GM12878 (cell line): Measurements from ENCODE around the gene MIGA2. TPM values are rescaled to one million over a fixed set of nuclear protein-coding genes. Genes with fewer than 3 reads are reported as not detected.

Experiments
- ASH2L ChIP-seq: fragments of 300-600, 200-600 bp; sonication (generic); IDR thresholded peaks from 2 replicates; pipeline ENCODE4 v1.6.1; 2017; ENCODE audit warnings: low read depth, mild to moderate bottlenecking, borderline replicate concordance
- CEBPB ChIP-seq, 2 experiments: fragments of 150-350 bp in 1 of 2; IDR thresholded peaks; 2 replicates each; pipeline ENCODE4 v1.6.1; 2012 to 2014; ENCODE audit warnings: low read depth in 2 of 2, low read length in 2 of 2, borderline replicate concordance in 1 of 2, inconsistent platforms in 1 of 2
- E2F8 ChIP-seq: fragments of 450-650 bp; IDR thresholded peaks from 2 replicates; pipeline ENCODE4 v1.6.1; 2018; ENCODE audit warnings: mild to moderate bottlenecking, low read depth, moderate library complexity; ENCODE audit not compliant: partially characterized antibody
- EP300 ChIP-seq, 2 experiments: fragments of 150-350 bp in 1 of 2; IDR thresholded peaks; 2 replicates each; pipeline ENCODE4 v1.6.1; 2011 to 2012; ENCODE audit warnings: low read depth in 2 of 2, low read length in 2 of 2, borderline replicate concordance in 1 of 2, improper control_type of control experiment in 1 of 2, inconsistent platforms in 1 of 2; ENCODE audit not compliant: control insufficient read depth in 1 of 2
- HCFC1 ChIP-seq: fragments of 150-350 bp; IDR thresholded peaks from 2 replicates; pipeline ENCODE4 v1.6.1; 2014; ENCODE audit warnings: low read length
- HDAC6 ChIP-seq: fragments of 200-600 bp; sonication (generic); IDR thresholded peaks from one replicate; pipeline ENCODE4 v1.8.0; 2017; ENCODE audit warnings: antibody characterized with exemption; ENCODE audit not compliant: unreplicated experiment
- IKZF1 ChIP-seq: fragments of 450-650 bp; conservative IDR thresholded peaks from 2 replicates; pipeline ENCODE4 v1.6.1; 2017; ENCODE audit warnings: antibody characterized with exemption, mild to moderate bottlenecking
- IKZF2 ChIP-seq, 2 experiments: fragments of 450-650 bp; IDR thresholded peaks; 2 replicates each; pipeline ENCODE4 v1.6.1; 2017; ENCODE audit warnings: mild to moderate bottlenecking in 2 of 2, moderate library complexity in 2 of 2
- IRF5 ChIP-seq: fragments of 450-650 bp; IDR thresholded peaks from 2 replicates; pipeline ENCODE4 v1.6.1; 2017; ENCODE audit warnings: borderline replicate concordance
- MEF2A ChIP-seq: IDR thresholded peaks from 2 replicates; pipeline ENCODE4 v1.6.1; 2011; ENCODE audit warnings: low read depth, mild to moderate bottlenecking, low read length, moderate library complexity; ENCODE audit not compliant: insufficient read depth
- NFYA ChIP-seq: IDR thresholded peaks from 2 replicates; pipeline ENCODE4 v1.6.1; 2011; ENCODE audit warnings: low read depth, mild to moderate bottlenecking, low read length, improper control_type of control experiment, borderline replicate concordance
- NR2C1 ChIP-seq: fragments of 450-650 bp; IDR thresholded peaks from 2 replicates; pipeline ENCODE4 v1.6.1; 2017; ENCODE audit warnings: antibody characterized with exemption, mild to moderate bottlenecking, moderate library complexity
- POLR2A ChIP-seq: IDR thresholded peaks from 2 replicates; pipeline ENCODE4 v1.6.1; 2011; ENCODE audit warnings: low read depth, mild to moderate bottlenecking, low read length
- RBBP5 ChIP-seq: fragments of 200-600 bp; sonication (generic); conservative IDR thresholded peaks from 2 replicates; pipeline ENCODE4 v1.6.1; 2016
- SIX5 ChIP-seq: IDR thresholded peaks from 2 replicates; pipeline ENCODE4 v1.6.1; 2011; ENCODE audit warnings: mild to moderate bottlenecking, low read depth, low read length, moderate library complexity; ENCODE audit not compliant: severe bottlenecking
- SMARCA5 ChIP-seq: fragments of 450-650 bp; IDR thresholded peaks from 2 replicates; pipeline ENCODE4 v1.6.1; 2017; ENCODE audit warnings: mild to moderate bottlenecking
- STAT1 ChIP-seq: fragments of 450-650 bp; conservative IDR thresholded peaks from 2 replicates; pipeline ENCODE4 v1.6.1; 2014; ENCODE audit warnings: antibody characterized with exemption, mild to moderate bottlenecking
- USF2 ChIP-seq: IDR thresholded peaks from 2 replicates; pipeline ENCODE4 v1.6.1; 2011; ENCODE audit warnings: low read depth, low read length, improper control_type of control experiment, borderline replicate concordance
- ZBED1 ChIP-seq: IDR thresholded peaks from 2 replicates; pipeline ENCODE4 v1.6.1; 2016; ENCODE audit warnings: borderline replicate concordance
- ZNF687 ChIP-seq: fragments of 450-650 bp; IDR thresholded peaks from 2 replicates; pipeline ENCODE4 v1.6.1; 2017; ENCODE audit warnings: mild to moderate bottlenecking, moderate library complexity
- polyA plus RNA-seq, 11 experiments: library from polyadenylated mRNA; depleted of rRNA in 4 of 11; unstranded in 6 of 11; stranded (reverse) in 5 of 11; fragments of >200 nt; fragmentation: Nextera tagmentation in 4 of 11; fragmentation: Illumina TruSeq in 1 of 11; extraction: Ambion mirVana in 4 of 11; extraction: Trizol in 1 of 11; gene quantifications; 1 replicate in 1 of 11; 2 replicates in 10 of 11; pipeline versions ENCODE4 v1.2.1 to v1.2.3, GENCODE V29; 2011 to 2016; ENCODE audit warnings: inconsistent platforms in 2 of 11, missing spikeins in 2 of 11, low read depth in 1 of 11
- total RNA-seq, 4 experiments: library from RNA; depleted of rRNA in 3 of 4; stranded (reverse); fragments of >200 nt in 3 of 4; fragmentation: Illumina TruSeq in 1 of 4; extraction: Trizol in 1 of 4; gene quantifications; 2 replicates each; pipeline versions ENCODE4 v1.2.1 to v1.2.3, GENCODE V29; 2013 to 2021

The MIGA2 gene
- total and polyA plus RNA-seq, 10 of the 15 experiments (the other 5 are each of a cell fraction or from before 2014, with no cell fraction given) = 0.14 to 31.0 (median 12.7) TPM

- TF ChIP-seq EP300 (IDR thresholded peaks at IDR 0.05; ENCODE audit: borderline replicate concordance in 1 of 2, control insufficient read depth in 1 of 2, low read depth in 2 of 2, low read length in 2 of 2) = no peak
- TF ChIP-seq MEF2A = no peak
- no peak for TF ChIP-seq E2F8
- no peak for TF ChIP-seq POLR2A
- no peak; the same call in 1 of the 2 replicates for TF ChIP-seq SMARCA5
- TF ChIP-seq IRF5 = no peak
- TF ChIP-seq CEBPB (IDR thresholded peaks at IDR 0.05; ENCODE audit: borderline replicate concordance in 1 of 2, low read depth in 2 of 2, low read length in 2 of 2) = no peak
- TF ChIP-seq IKZF2 (IDR thresholded peaks at IDR 0.05) = no peak
- TF ChIP-seq ZBED1 = no peak
- no peak for TF ChIP-seq NR2C1
- TF ChIP-seq IKZF1 = peak; percentile 76
- TF ChIP-seq NFYA = no peak
- no peak for TF ChIP-seq SIX5
- TF ChIP-seq ZNF687 = peak; percentile 42; the same call in 1 of the 2 replicates
- TF ChIP-seq ASH2L = no peak
- TF ChIP-seq USF2 = no peak
- no peak for TF ChIP-seq HDAC6
- TF ChIP-seq HCFC1 = no peak
- no peak for TF ChIP-seq RBBP5
- TF ChIP-seq STAT1 = no peak
These were observed 8.7 kb upstream of the MIGA2 start (continued) for GRCh38 chr9:129027685-129028191.
